Mesendoderm (in vitro differentiated cells): ENCODE measurements around the gene ASTN2.
A peak's percentile ranks its signal among the peaks of the same experiment; 100 is the strongest.

Source experiments
- DNase-seq: peaks from one replicate; pipeline ENCODE4 v3.0.0; 2013
- H2AK5ac ChIP-seq: 2 replicates; pipeline ENCODE4 v1.6.1; 2013; ENCODE audit warnings: low read length, inconsistent platforms
- H2BK120ac ChIP-seq: 2 replicates; pipeline ENCODE4 v1.6.1; 2013; ENCODE audit warnings: low read depth, mild to moderate bottlenecking, low read length, moderate library complexity, mixed read lengths
- H2BK15ac ChIP-seq: replicated peaks from 2 replicates; pipeline ENCODE4 v1.6.1; 2013; ENCODE audit warnings: low read depth, mild to moderate bottlenecking, moderate library complexity
- H2BK5ac ChIP-seq: 2 replicates; pipeline ENCODE4 v1.6.1; 2013; ENCODE audit warnings: low read length, inconsistent platforms
- H3K18ac ChIP-seq: 2 replicates; pipeline ENCODE4 v1.6.1; 2013; ENCODE audit warnings: mild to moderate bottlenecking, low read length, mixed read lengths
- H3K23ac ChIP-seq: one replicate; pipeline ENCODE4 v1.6.1; 2013; ENCODE audit warnings: low read length
- H3K27ac ChIP-seq: 2 replicates; pipeline ENCODE4 v1.5.1; 2013; ENCODE audit warnings: low read depth, mild to moderate bottlenecking, inconsistent platforms, low read length, moderate library complexity
- H3K27me3 ChIP-seq: 2 replicates; pipeline ENCODE4 v1.6.1; 2013; ENCODE audit warnings: low read length, control low read depth, mild to moderate bottlenecking, inconsistent platforms; ENCODE audit not compliant: insufficient read depth, poor library complexity
- H3K36me3 ChIP-seq: 2 replicates; pipeline ENCODE4 v1.6.1; 2013; ENCODE audit warnings: low read length, inconsistent platforms; ENCODE audit not compliant: control insufficient read depth, insufficient read depth
- H3K4ac ChIP-seq: one replicate; pipeline ENCODE4 v1.6.1; 2013; ENCODE audit warnings: low read depth, mild to moderate bottlenecking, low read length, moderate library complexity
- H3K4me1 ChIP-seq: 2 replicates; pipeline ENCODE4 v1.6.1; 2013; ENCODE audit warnings: low read depth, low read length, inconsistent platforms; ENCODE audit not compliant: control insufficient read depth
- H3K4me2 ChIP-seq: 2 replicates; pipeline ENCODE4 v1.6.1; 2013; ENCODE audit warnings: low read length
- H3K4me3 ChIP-seq: 2 replicates; pipeline ENCODE4 v1.5.1; 2013; ENCODE audit warnings: mild to moderate bottlenecking, low read length
- H3K56ac ChIP-seq: one replicate; pipeline ENCODE4 v1.6.1; 2013; ENCODE audit warnings: low read length
- H3K79me1 ChIP-seq: 2 replicates; pipeline ENCODE4 v1.6.1; 2013; ENCODE audit warnings: low read length, inconsistent platforms
- H3K79me2 ChIP-seq: 2 replicates; pipeline ENCODE4 v1.6.1; 2013; ENCODE audit warnings: mild to moderate bottlenecking, low read length; ENCODE audit not compliant: control insufficient read depth, insufficient read depth
- H3K9ac ChIP-seq: 2 replicates; pipeline ENCODE4 v1.6.1; 2013; ENCODE audit warnings: low read length, inconsistent platforms
- H4K5ac ChIP-seq: one replicate; pipeline ENCODE4 v1.6.1; 2013; ENCODE audit warnings: low read length
- H4K8ac ChIP-seq: one replicate; pipeline ENCODE4 v1.6.1; 2013; ENCODE audit warnings: low read depth, mild to moderate bottlenecking, control low read depth, low read length, moderate library complexity
- WGBS: extraction: QIAGEN DNeasy Blood & Tissue Kit; methylation state at CpG from one replicate; pipeline ENCODE4 v1.1.7; 2013; ENCODE audit warnings: low lambda C conversion rate, missing lambda C conversion rate; ENCODE audit not compliant: insufficient coverage; ENCODE audit errors: extremely low coverage; 5-methylcytosine and 5-hydroxymethylcytosine counted together

Gene ASTN2

DNA sequence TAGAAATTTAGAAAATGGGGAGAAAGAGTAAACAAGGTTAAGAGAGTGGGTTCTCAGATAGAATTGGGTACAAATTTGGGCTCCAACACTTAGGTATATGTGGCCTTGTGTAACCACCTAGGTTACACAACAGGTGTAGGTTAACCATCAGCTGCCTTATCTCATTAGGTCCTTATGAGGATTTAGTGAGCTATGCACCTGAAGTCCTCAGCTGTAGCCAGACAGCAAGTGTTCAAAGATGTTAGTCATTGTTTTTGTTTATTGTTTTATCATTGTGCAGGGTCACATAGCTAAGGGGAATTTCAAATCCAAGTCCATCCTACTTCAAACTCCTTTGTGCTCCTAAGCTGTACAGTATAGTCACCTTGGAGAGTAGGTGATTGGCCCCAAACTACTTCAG is 728.7 kb downstream of the ASTN2 start:
- H3K36me3 ChIP-seq, result no peaks in the 10 kb centered on the region
- no peak overlapping the region for H3K18ac ChIP-seq
- no peaks in the 10 kb centered on the region for H3K27me3 ChIP-seq
- no peak overlapping the region for H3K56ac ChIP-seq
- no peak overlapping the region for H3K23ac ChIP-seq
- H3K79me2 ChIP-seq, result peaks cover 6% of the 10 kb centered on the region
- peaks cover 6% of the 10 kb centered on the region for H3K4me1 ChIP-seq
- H2BK5ac ChIP-seq, result no peak overlapping the region
- H2BK120ac ChIP-seq, result no peak overlapping the region
- no peak for DNase-seq
- no peak overlapping the region for H3K4me3 ChIP-seq
- no peak overlapping the region for H2AK5ac ChIP-seq
- no peak overlapping the region for H4K5ac ChIP-seq
- no peak overlapping the region for H3K4ac ChIP-seq
- H3K4me2 ChIP-seq, result no peak overlapping the region
- no peak overlapping the region for H4K8ac ChIP-seq
- no peak overlapping the region for H2BK15ac ChIP-seq
- H3K79me1 ChIP-seq, result peaks cover 9% of the 10 kb centered on the region
- H3K9ac ChIP-seq, result no peak overlapping the region
- no peak overlapping the region for H3K27ac ChIP-seq

GRCh38 chr9:116685166-116685565 is 729.7 kb downstream of the ASTN2 start:
- H3K18ac ChIP-seq, result no peak overlapping the region
- H2BK120ac ChIP-seq, result no peak overlapping the region
- no peaks in the 10 kb centered on the region for H3K27me3 ChIP-seq
- H3K79me1 ChIP-seq, result peaks cover 9% of the 10 kb centered on the region
- H3K4me3 ChIP-seq, result no peak overlapping the region
- no peak overlapping the region for H3K56ac ChIP-seq
- H3K9ac ChIP-seq, result no peak overlapping the region
- no CpG with 5 or more reads among the region's 4 CpGs for WGBS
- no peak overlapping the region for H2BK15ac ChIP-seq
- H2BK5ac ChIP-seq, result no peak overlapping the region
- no peak overlapping the region for H3K27ac ChIP-seq
- H3K23ac ChIP-seq, result no peak overlapping the region
- no peak overlapping the region for H3K4ac ChIP-seq
- no peak overlapping the region for H4K5ac ChIP-seq
- peaks cover 6% of the 10 kb centered on the region for H3K79me2 ChIP-seq
- H4K8ac ChIP-seq, result no peak overlapping the region
- no peak for DNase-seq
- H3K4me2 ChIP-seq, result no peak overlapping the region
- no peak overlapping the region for H2AK5ac ChIP-seq
- H3K36me3 ChIP-seq, result no peaks in the 10 kb centered on the region
- peaks cover 6% of the 10 kb centered on the region for H3K4me1 ChIP-seq

DNA sequence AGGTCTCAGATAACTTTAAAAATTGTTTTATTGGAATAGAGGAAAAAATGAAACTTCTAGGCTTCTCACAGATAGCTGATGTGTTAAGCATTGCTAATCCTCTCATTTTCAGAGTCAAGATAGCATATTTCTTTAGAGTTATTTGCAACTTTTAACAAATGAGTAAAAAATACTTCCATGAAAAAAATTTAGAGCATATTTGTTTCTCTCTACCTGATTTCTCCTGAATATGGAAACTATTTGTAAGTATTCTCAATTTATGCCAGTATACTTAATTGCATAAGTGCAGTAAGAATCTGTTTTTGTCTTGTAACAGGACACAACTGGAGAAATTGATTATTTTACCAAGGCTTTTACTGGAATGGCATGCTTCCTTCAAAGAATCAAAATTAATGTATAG is 731.3 kb downstream of the ASTN2 start:
- H3K4me1 ChIP-seq, result peaks cover 6% of the 10 kb centered on the region
- no peak overlapping the region for H3K18ac ChIP-seq
- H3K4me3 ChIP-seq, result no peak overlapping the region
- no peak overlapping the region for H4K8ac ChIP-seq
- peaks cover 4% of the 10 kb centered on the region for H3K79me2 ChIP-seq
- no peak overlapping the region for H2BK5ac ChIP-seq
- H4K5ac ChIP-seq, result no peak overlapping the region
- no peak overlapping the region for H2BK120ac ChIP-seq
- H3K9ac ChIP-seq, result no peak overlapping the region
- no peak overlapping the region for H2AK5ac ChIP-seq
- H3K27ac ChIP-seq, result no peak overlapping the region
- no peak overlapping the region for H3K4ac ChIP-seq
- H2BK15ac ChIP-seq, result no peak overlapping the region
- no peak overlapping the region for H3K23ac ChIP-seq
- no peaks in the 10 kb centered on the region for H3K36me3 ChIP-seq
- peaks cover 6% of the 10 kb centered on the region for H3K79me1 ChIP-seq
- peak; percentile 26 for DNase-seq
- H3K4me2 ChIP-seq, result no peak overlapping the region
- H3K56ac ChIP-seq, result no peak overlapping the region
- no peaks in the 10 kb centered on the region for H3K27me3 ChIP-seq

DNA sequence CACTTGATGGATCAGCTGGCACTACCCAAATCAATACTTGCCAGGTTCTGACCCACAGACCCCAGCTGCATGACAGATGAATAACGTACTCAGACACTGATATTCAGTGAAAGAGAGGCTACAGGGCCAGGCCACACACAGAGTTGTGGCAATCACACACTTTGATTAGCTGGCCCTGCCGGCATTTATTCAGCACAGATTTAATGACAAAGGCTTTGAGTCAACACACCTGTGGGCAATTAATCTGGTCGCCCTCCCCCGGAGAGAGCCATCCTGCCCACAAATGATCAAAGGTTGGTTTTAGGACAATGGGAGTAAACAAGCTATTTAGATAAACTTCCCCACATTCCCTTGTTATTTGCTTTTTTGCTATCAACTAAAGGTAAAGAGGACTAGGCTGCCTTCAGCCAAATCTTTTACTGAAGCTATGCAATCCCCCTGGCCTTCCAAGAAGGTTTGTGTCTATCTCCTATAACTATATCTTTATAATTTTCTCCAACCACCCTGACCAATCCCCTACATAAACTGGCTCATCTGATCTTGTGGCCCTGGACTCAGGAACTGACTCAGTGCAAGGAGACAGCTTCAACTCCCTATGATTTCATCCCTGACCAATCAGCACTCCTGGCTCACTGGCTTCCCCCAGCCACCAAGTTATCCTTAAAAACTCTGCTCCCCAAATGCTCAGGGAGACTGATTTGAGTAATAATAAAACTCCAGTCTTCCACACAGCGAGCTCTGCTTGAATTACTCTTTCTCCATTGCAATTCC is 740.5 kb downstream of the ASTN2 start:
- WGBS, result no CpG with 5 or more reads among the region's 5 CpGs
- Histone ChIP-seq H3K9ac (no peak overlapping the region), H3K56ac (no peak overlapping the region), H2AK5ac (no peak overlapping the region), H3K4me3 (no peak overlapping the region), H3K4me2 (no peak overlapping the region), H3K27ac (no peak overlapping the region), H3K23ac (no peak overlapping the region), H3K79me1 (no peaks in the 10 kb centered on the region), H2BK15ac (no peak overlapping the region), H4K5ac (no peak overlapping the region), H3K79me2 (no peaks in the 10 kb centered on the region), H3K4me1 (no peaks in the 10 kb centered on the region), H4K8ac (no peak overlapping the region), H2BK5ac (no peak overlapping the region), H3K36me3 (no peaks in the 10 kb centered on the region), H3K18ac (no peak overlapping the region), H3K27me3 (no peaks in the 10 kb centered on the region), H2BK120ac (no peak overlapping the region), H3K4ac (no peak overlapping the region)
- no peak for DNase-seq

DNA sequence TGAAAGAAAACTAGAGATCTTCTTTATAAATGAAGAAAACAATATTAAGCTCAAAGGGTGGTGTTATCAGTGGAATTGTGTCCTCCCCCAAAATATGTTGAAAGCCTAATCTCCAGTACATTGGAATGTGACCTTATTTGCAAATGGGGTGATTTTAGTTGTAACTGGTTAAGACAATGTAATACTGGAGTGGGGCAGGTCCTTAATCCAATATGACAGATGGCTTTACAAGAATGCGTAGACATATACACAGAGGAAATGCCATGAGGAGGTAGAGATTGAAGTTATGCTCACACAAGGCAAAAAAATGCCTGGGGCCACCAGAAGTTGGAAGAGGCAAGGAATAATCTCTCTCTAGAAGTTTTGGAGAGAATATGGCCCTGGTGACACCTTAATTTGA is 741.5 kb downstream of the ASTN2 start:
- Histone ChIP-seq H2AK5ac (no peak overlapping the region), H2BK120ac (no peak overlapping the region), H3K27ac (no peak overlapping the region), H3K4me2 (no peak overlapping the region), H3K27me3 (no peaks in the 10 kb centered on the region), H3K4me3 (no peak overlapping the region), H3K79me1 (no peaks in the 10 kb centered on the region), H3K23ac (no peak overlapping the region), H3K79me2 (no peaks in the 10 kb centered on the region), H2BK15ac (no peak overlapping the region), H3K18ac (no peak overlapping the region), H2BK5ac (no peak overlapping the region), H3K36me3 (no peaks in the 10 kb centered on the region), H3K56ac (no peak overlapping the region), H4K8ac (no peak overlapping the region), H4K5ac (no peak overlapping the region), H3K4ac (no peak overlapping the region), H3K4me1 (no peaks in the 10 kb centered on the region), H3K9ac (no peak overlapping the region)
- DNase-seq, result no peak
- no CpG with 5 or more reads among the region's 1 CpG for WGBS

- Histone ChIP-seq H2BK120ac (no peak overlapping the region), H3K18ac (no peak overlapping the region), H4K5ac (no peak overlapping the region), H3K27me3 (no peaks in the 10 kb centered on the region), H4K8ac (no peak overlapping the region), H2BK15ac (no peak overlapping the region), H3K4me2 (no peak overlapping the region), H3K27ac (no peak overlapping the region), H2BK5ac (no peak overlapping the region), H3K4me3 (no peak overlapping the region), H3K56ac (no peak overlapping the region), H3K9ac (no peak overlapping the region), H3K36me3 (no peaks in the 10 kb centered on the region), H3K4ac (no peak overlapping the region), H2AK5ac (no peak overlapping the region), H3K79me2 (no peaks in the 10 kb centered on the region), H3K4me1 (no peaks in the 10 kb centered on the region), H3K79me1 (no peaks in the 10 kb centered on the region), H3K23ac (no peak overlapping the region)
- WGBS, result no CpG with 5 or more reads among the region's 2 CpGs
- no peak for DNase-seq
These were observed 743.3 kb downstream of the ASTN2 start for GRCh38 chr9:116671605-116672004.
